ENCODE results near the gene INHBE.
A peak's percentile ranks its signal among the peaks of the same experiment; 100 is the strongest.
"Not testable (repeated sequence)": the region's sequence is repeated elsewhere in the genome, so short reads cannot be mapped to it uniquely, and the experiment has no call there.

Gene INHBE

GRCh38 chr12:57454566-57455373, at the start of gene INHBE:
Gene INHBE, plus strand, starts transcription at chr12:57455307. Its CDS starts 230 bp downstream, at chr12:57455537.
- DNase-seq, result peak; percentile 22

- no peak for DNase-seq
Observed at GRCh38 chr12:57410534-57410933, 44.6 kb upstream of the INHBE start.

- not testable (repeated sequence) for DNase-seq
Observed at GRCh38 chr12:57414160-57414559, 40.9 kb upstream of the INHBE start.

- DNase-seq, result no peak
Observed at GRCh38 chr12:57415088-57415487, 40.0 kb upstream of the INHBE start.

GRCh38 chr12:57416039-57416996, 38.8 kb upstream of the INHBE start:
- DNase-seq, result no peak

- no peak for DNase-seq
Observed at GRCh38 chr12:57418255-57418654, 36.9 kb upstream of the INHBE start.

- DNase-seq, result no peak
Observed at GRCh38 chr12:57419495-57419894, 35.6 kb upstream of the INHBE start.

- DNase-seq, result no peak
Observed at GRCh38 chr12:57420482-57420881, 34.6 kb upstream of the INHBE start.

GRCh38 chr12:57426948-57427347, 28.2 kb upstream of the INHBE start:
- DNase-seq, result not testable (repeated sequence)

- no peak for DNase-seq
Observed at GRCh38 chr12:57428965-57429364, 26.1 kb upstream of the INHBE start.

GRCh38 chr12:57429473-57430111, 25.5 kb upstream of the INHBE start:
- DNase-seq, result no peak

- DNase-seq, result no peak
Observed at GRCh38 chr12:57430112-57430930, 24.8 kb upstream of the INHBE start.

- peak; percentile 90 for DNase-seq
Observed at GRCh38 chr12:57430931-57431566, 24.1 kb upstream of the INHBE start, which contains the start of gene R3HDM2. Gene R3HDM2, minus strand, starts transcription at chr12:57431043. Its CDS starts 120,615 bp downstream, at chr12:57310428.

- no peak for DNase-seq
Observed at GRCh38 chr12:57431654-57432188, 23.4 kb upstream of the INHBE start.

- DNase-seq, result no peak
Observed at GRCh38 chr12:57433370-57433769, 21.7 kb upstream of the INHBE start.

- DNase-seq, result no peak
Observed at GRCh38 chr12:57434517-57435223, 20.4 kb upstream of the INHBE start, which contains the start of gene INHBC. Gene INHBC, plus strand, starts transcription at chr12:57434784. Its CDS starts 103 bp downstream, at chr12:57434887.

- DNase-seq, result no peak
Observed at GRCh38 chr12:57435293-57435692, 19.8 kb upstream of the INHBE start.

GRCh38 chr12:57438400-57438799, 16.7 kb upstream of the INHBE start:
- no peak for DNase-seq

- DNase-seq, result no peak
Observed at GRCh38 chr12:57439762-57440266, 15.3 kb upstream of the INHBE start.

GRCh38 chr12:57441393-57441792, 13.7 kb upstream of the INHBE start:
- not testable (repeated sequence) for DNase-seq
